ENCODE data around the gene SIK3. TPM values are rescaled to one million over a fixed set of nuclear protein-coding genes. Genes with fewer than 3 reads are reported as not detected.

The SIK3 gene
- total RNA-seq, 1 donor from 2014 or later = 88.4 TPM

GRCh38 chr11:116990811-116991210 is 107.4 kb downstream of the SIK3 start:
- H3K9me3 Mint-ChIP-seq = no peaks in the 10 kb centered on the region
- ChIA-PET POLR2A (no interaction called here), CTCF (no interaction called here)
- peak overlapping the region; percentile 47 for H3K27ac Mint-ChIP-seq
- TF ChIP-seq CTCF (IDR thresholded peaks at IDR 0.05) = no peak
- intact Hi-C loops (cut with micrococcal nuclease) = no loop called here
- DNase-seq (no peak), ATAC-seq (ENCODE audit: low read depth) (no peak)
- H3K4me1 Mint-ChIP-seq = peaks cover 84% of the 10 kb centered on the region
- H3K27me3 Mint-ChIP-seq = no peaks in the 10 kb centered on the region
- H3K4me3 Mint-ChIP-seq = no peak overlapping the region
- H3K36me3 Mint-ChIP-seq (ENCODE audit: low read depth) = peaks cover 5% of the 10 kb centered on the region

GRCh38 chr11:116990061-116990473 is 108.2 kb downstream of the SIK3 start:
- DNase-seq = no peak
- H3K9me3 Mint-ChIP-seq = no peaks in the 10 kb centered on the region
- no peak overlapping the region for H3K27ac Mint-ChIP-seq
- TF ChIP-seq CTCF (IDR thresholded peaks at IDR 0.05) = no peak
- no peak overlapping the region for H3K4me3 Mint-ChIP-seq
- POLR2A ChIA-PET = no interaction called here
- H3K4me1 Mint-ChIP-seq = peaks cover 86% of the 10 kb centered on the region
- H3K27me3 Mint-ChIP-seq = no peaks in the 10 kb centered on the region
- peaks cover 5% of the 10 kb centered on the region for H3K36me3 Mint-ChIP-seq (ENCODE audit: low read depth)
- CTCF ChIA-PET = no interaction called here
- intact Hi-C loops (cut with micrococcal nuclease) = no loop called here
- ATAC-seq (ENCODE audit: low read depth) = no peak

- peak overlapping the region; percentile 72 for H3K27ac Mint-ChIP-seq
- ATAC-seq (ENCODE audit: low read depth) (no peak), DNase-seq (no peak)
- H3K4me1 Mint-ChIP-seq = peaks cover 88% of the 10 kb centered on the region
- peaks cover 5% of the 10 kb centered on the region for H3K36me3 Mint-ChIP-seq (ENCODE audit: low read depth)
- H3K4me3 Mint-ChIP-seq = no peak overlapping the region
- H3K9me3 Mint-ChIP-seq = no peaks in the 10 kb centered on the region
- no peaks in the 10 kb centered on the region for H3K27me3 Mint-ChIP-seq
- POLR2A ChIA-PET = interaction anchor here (0.6 to 0.7 kb wide), 2 partner anchors 52 to 182 kb away, joined by 3 to 4 read pairs; no protein-coding TSS in a partner anchor
- TF ChIP-seq CTCF (IDR thresholded peaks at IDR 0.05) = no peak
- intact Hi-C loops (cut with micrococcal nuclease) = loop anchor here (1.0 kb wide), 1 partner anchor 9 kb away; no protein-coding TSS in a partner anchor
- CTCF ChIA-PET = no interaction called here
Measured at GRCh38 chr11:116989184-116989583, 109.0 kb downstream of the SIK3 start.

- no peaks in the 10 kb centered on the region for H3K9me3 Mint-ChIP-seq
- intact Hi-C loops (cut with micrococcal nuclease) = loop anchor here (2.0 kb wide), 1 partner anchor 14 kb away; no protein-coding TSS in a partner anchor
- POLR2A ChIA-PET = interaction anchor here (0.8 to 1.0 kb wide), 3 partner anchors 17 to 69 kb away, joined by 3 to 4 read pairs (median 3); no protein-coding TSS in a partner anchor
Measured at GRCh38 chr11:116986521-116987105, 111.6 kb downstream of the SIK3 start.

More at GRCh38 chr11:116986521-116987105, 111.6 kb downstream of the SIK3 start:
- TF ChIP-seq CTCF (IDR thresholded peaks at IDR 0.05) = no peak
- no peak for DNase-seq
- CTCF ChIA-PET = no interaction called here
- H3K4me3 Mint-ChIP-seq = peak overlapping the region; percentile 52
- peaks cover 89% of the 10 kb centered on the region for H3K4me1 Mint-ChIP-seq
- no peaks in the 10 kb centered on the region for H3K27me3 Mint-ChIP-seq
- H3K36me3 Mint-ChIP-seq (ENCODE audit: low read depth) = peaks cover 8% of the 10 kb centered on the region
- ATAC-seq (ENCODE audit: low read depth) = peak; percentile 78
- H3K27ac Mint-ChIP-seq = peak overlapping the region; percentile 74
